Lung microvascular endothelial cell (primary cell): Measurements from ENCODE around the gene VWA1. TPM values are rescaled to one million over a fixed set of nuclear protein-coding genes. Genes with fewer than 3 reads are reported as not detected.
"Not testable (repeated sequence)": the region's sequence is repeated elsewhere in the genome, so short reads cannot be mapped to it uniquely, and the experiment has no call there.

Experiments
- DNase-seq, 2 donors: peaks; one replicate each; pipeline versions ENCODE4 v3.0.0 to v3.0.0-alpha.2; 2010; ENCODE audit warnings: low read depth in 2 of 2
- total RNA-seq: library from RNA; depleted of rRNA; stranded (reverse); fragments of >200 nt; gene quantifications from 2 replicates; pipeline ENCODE4 v1.2.1, GENCODE V29; 2014

VWA1 gene
- 2.2 and 5.0 TPM in 2 replicates for total RNA-seq

- DNase-seq: peak; percentile 67 to 79
Observed at GRCh38 chr1:1435106-1435903, at the start of gene VWA1. Gene VWA1 (plus strand): TSS chr1:1435690. CDS start chr1:1435749, 59 bp downstream.

- DNase-seq: no peak
Observed at GRCh38 chr1:1385931-1386330, 49.6 kb upstream of the VWA1 start.

GRCh38 chr1:1387098-1388077 is 48.1 kb upstream of the VWA1 start:
- no peak for DNase-seq

- DNase-seq: no peak
Observed at GRCh38 chr1:1388078-1388472, 47.4 kb upstream of the VWA1 start.

- no peak for DNase-seq
Observed at GRCh38 chr1:1390675-1391074, 44.8 kb upstream of the VWA1 start.

GRCh38 chr1:1391225-1391624 is 44.3 kb upstream of the VWA1 start:
- no peak for DNase-seq

GRCh38 chr1:1393014-1393413 is 42.5 kb upstream of the VWA1 start:
- DNase-seq: no peak

GRCh38 chr1:1393428-1393827 is 42.1 kb upstream of the VWA1 start:
- no peak for DNase-seq

GRCh38 chr1:1394116-1394515 is 41.4 kb upstream of the VWA1 start:
- no peak for DNase-seq

- DNase-seq: no peak
Observed at GRCh38 chr1:1395166-1395565, 40.3 kb upstream of the VWA1 start.

GRCh38 chr1:1397839-1398523 is 37.5 kb upstream of the VWA1 start:
- peak; percentile 33 to 69 for DNase-seq

- no peak for DNase-seq
Observed at GRCh38 chr1:1398677-1399186, 36.8 kb upstream of the VWA1 start.

GRCh38 chr1:1399187-1399871 is 36.2 kb upstream of the VWA1 start, which contains the start of gene CCNL2:
Gene CCNL2 (minus strand): TSS chr1:1399335. CDS start chr1:1399306, 29 bp downstream.
- DNase-seq: peak; percentile 99

- peak; percentile 33 to 37 for DNase-seq
Observed at GRCh38 chr1:1399872-1400575, 35.5 kb upstream of the VWA1 start.

GRCh38 chr1:1400576-1401456 is 34.7 kb upstream of the VWA1 start:
- peak in 1 of 2 donors; percentile 32 for DNase-seq

GRCh38 chr1:1401457-1402010 is 34.0 kb upstream of the VWA1 start:
- DNase-seq: no peak

GRCh38 chr1:1402072-1402900 is 33.2 kb upstream of the VWA1 start:
- peak; percentile 75 to 81 for DNase-seq

- DNase-seq: not testable (repeated sequence)
Observed at GRCh38 chr1:1402901-1403392, 32.5 kb upstream of the VWA1 start.
